NCI-H2081 (cell line): ENCODE results near the gene CCNA2.

Experiments
- DNase-seq, 2 experiments: peaks; one replicate each; lab custom pipeline; 2025; lab: John Stamatoyannopoulos, UW

The CCNA2 gene

DNA sequence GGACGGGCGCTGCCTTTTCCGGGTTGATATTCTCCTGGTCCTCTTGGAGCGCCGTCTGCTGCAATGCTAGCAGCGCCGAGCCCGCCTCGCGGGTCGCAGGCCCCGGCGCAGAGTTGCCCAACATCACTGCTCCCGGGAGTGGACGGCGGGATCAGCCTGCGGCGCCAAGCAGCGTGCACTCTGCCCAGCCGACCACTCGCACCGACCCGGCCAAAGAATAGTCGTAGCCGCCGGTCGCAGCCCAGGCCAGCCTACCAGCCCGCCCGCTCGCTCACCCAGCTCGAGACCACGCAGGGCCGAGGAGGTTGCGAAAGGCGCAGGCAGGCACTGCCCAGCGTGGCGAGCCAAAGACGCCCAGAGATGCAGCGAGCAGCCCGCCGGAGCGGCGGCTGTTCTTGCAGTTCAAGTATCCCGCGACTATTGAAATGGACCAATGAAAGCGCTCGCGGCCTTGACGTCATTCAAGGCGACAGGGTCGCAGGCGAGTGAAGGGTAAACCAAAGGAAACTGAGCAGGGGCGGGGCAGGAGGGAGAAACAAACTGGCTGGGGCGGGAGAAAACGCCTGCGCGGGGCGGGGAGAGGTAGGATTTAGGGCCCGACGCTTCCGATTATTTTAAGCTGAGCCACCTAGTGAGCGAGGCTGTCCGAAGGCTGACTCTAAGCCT is at the start of gene CCNA2:
Gene CCNA2 (minus strand): TSS at position 379 of the 666 bp plus-strand sequence. CDS start 255 bp downstream, at position 124.
- peak; percentile 90 to 94 for DNase-seq

DNA sequence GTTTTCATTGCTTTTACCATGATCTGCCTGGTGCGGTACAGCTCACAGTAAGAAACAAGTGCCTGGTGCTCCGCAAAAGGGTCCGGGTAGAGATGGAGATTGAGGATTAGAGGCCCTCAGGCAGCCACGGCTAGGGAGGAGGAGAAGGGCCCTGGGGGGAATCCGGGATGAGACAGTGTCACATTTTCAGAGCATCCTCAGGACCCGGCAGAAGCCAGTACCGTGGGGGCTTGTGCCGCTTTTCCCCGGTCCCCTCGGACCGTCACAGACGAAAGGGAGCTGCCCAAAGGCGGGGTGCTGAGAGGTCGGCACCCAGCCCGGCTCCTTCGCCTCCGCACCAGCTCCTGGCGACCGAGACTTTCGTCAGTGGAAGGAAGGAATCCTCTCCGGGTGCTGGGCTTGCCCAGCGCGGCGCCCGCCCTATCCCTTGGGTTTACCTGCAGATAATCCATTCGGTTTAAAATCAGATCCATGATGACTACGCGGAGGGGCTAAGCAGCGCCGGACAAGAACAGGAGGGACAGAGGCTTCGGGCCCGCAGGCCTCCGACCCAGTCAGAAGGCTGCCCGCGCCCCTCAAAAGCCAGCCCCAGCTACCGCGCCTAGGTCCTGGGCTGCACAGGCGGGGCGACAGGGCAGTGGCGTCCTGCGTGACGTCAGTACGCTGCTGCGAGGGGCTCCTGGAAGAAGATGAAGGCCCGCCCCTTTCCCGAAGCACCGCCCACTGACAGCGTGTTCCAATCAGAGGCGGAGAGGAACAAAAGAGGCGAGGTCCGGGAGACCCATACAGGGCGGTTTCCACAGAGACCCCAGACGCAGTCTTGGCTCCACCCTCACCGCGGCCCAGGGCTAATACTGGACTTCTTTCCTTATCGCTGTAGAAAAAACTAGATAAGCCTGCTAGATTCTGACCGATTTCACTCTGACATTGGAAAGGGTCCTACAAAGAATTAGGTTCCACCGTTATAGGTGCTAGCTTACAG is 46.4 kb upstream of the CCNA2 start, which contains the start of gene BBS7:
Gene BBS7 (minus strand): TSS at position 634 of the 982 bp plus-strand sequence. CDS start 161 bp downstream, at position 473.
- DNase-seq = peak; percentile 94

DNA sequence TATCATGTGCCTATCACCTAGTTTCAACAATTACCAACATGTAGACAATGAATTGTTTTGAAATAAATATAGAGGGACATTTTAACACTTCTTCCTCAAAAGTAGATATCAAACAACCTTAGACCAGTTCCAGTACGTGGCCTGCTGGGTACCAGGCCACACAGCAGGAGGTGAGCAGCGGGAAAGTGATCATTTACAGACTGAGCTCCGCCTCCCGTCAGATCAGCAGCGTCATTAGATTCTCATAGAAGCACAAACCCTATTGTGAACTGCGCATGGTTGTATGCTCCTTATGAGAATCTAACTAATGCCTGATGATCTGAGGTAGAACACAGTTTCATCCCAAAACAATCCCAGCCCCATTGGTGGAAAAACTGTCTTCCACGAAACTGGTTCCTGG is 40.1 kb upstream of the CCNA2 start:
- no peak for DNase-seq

DNA sequence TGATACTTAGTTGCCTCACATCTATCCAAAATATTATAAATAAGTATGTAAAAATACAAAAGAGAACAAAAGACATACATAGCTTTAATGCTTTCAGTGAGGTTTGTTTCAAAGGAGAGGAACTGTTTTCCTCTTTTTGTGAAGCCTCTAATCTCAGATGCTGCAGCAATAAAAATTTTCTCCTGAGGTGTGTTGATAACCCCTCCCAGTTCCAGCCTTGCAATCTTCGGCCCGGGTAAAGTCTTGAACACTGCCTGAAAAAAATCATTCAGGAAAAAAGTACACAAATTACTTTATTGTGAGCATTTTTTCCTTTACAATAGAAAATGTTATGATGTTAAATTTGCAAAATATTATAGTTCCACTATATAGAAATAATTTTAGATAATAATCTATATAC is 37.7 kb upstream of the CCNA2 start:
- no peak for DNase-seq

DNA sequence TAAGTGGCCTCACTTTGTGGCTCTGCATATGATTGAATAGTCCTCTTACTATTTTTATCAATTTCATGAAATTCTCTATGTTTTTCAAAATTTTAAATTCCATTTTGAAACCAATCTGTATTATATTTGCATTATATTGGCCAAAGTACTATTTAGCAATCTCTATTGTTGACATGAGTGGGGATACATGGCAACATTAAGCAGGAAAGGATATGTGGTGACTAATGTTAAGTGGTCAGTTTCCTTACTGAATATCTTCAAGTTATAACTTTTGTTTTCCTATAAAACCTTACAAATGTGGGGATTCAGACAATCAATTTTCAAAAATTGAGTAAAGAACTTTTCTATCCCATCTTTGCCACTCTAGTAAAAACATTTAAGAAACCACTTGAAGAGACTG is 36.4 kb upstream of the CCNA2 start:
- DNase-seq = no peak

DNA sequence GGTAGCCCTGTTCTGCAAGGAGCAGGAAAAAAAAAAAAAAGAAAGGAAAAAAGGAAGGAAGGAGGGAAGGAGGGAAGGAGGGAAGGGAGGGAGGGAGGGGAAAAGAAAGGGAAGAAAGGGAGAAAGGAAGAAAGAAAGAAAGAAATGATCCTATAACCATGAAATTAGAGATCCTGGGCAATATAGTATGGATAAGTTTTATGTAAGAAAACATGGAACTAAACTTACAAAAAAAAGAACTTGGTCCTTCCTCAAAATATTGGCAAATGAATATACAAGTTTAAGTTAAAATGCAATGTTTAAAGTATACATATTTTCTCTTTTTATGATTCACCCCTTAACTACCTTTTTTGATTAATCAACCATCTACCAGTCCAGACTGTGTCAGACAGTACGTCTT is 27.7 kb upstream of the CCNA2 start:
- no peak for DNase-seq

DNA sequence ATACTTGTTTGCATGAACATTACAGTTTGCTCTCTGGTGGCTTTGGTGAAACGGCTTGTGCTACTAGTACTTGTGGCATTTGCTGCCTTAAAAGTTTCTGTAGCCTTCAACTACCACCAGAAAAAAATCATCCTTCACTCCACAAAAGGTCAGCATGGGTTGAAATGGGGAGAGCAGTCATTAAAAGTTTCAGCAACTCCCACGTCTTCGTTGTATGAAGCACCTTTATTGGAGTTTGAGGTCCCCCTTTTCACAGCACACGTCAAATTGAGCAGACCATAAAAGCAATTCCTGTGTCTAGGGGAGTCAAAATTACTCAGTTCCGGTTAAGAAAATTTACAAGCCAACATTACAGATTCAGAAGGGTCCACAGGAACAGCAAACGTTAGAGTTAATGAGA is 23.0 kb upstream of the CCNA2 start:
- DNase-seq = no peak

DNA sequence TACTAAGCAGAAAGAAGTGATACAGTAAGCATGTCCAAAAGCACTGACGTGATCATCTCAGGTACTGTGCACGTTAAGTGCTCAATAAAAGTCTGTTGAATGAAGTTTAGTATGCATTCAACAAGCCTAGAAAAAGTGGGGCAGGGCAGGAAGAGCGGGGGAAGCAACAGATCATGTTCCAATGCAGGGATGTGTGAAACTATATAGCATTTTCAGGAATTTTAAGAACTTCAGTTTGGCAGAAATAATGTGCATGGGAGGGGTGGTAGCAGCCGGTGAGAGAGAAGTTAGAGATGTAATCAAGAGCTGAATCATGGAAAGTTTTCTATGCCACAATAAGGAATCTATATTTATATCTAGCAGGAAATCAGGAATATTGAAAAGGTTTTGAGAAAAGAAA is 19.2 kb upstream of the CCNA2 start:
- DNase-seq = no peak

DNA sequence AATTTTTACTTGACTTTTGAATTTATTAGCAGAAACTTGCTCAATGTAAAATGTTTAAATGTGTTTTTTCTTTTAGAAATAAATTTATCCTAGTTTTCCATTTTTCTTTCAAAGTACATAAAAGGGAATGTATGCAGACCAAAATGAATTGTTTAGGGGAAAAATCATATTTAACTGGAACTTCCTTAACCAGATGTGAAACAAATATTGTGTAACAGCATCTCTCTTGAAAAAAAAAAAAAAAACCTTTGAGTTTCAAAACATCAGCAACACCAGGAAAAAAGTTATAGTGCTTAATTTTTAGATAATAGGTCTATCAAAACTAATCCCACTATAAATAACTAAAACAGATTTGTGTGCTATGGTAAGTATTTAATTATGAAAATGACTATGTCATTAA is 14.5 kb upstream of the CCNA2 start:
- no peak for DNase-seq

DNA sequence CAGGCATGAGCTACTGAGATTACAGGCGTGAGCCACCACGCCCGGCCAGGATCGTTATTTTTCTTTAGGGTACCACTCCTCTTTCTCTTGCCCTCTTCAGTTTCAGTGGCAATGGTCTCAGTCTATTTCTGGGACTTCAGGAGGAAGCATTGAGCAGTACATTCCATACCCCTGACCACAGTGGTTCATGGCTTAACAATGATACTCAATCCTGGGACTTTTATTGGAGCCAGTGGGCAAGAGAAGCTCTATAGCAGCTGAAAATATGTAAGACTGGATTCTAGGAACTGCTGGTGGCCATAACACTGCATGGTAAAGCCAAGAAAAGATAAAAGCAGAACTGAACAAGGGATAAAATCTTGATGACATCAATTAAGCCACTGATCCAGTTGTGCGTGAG is 5.8 kb upstream of the CCNA2 start:
- DNase-seq = no peak

DNA sequence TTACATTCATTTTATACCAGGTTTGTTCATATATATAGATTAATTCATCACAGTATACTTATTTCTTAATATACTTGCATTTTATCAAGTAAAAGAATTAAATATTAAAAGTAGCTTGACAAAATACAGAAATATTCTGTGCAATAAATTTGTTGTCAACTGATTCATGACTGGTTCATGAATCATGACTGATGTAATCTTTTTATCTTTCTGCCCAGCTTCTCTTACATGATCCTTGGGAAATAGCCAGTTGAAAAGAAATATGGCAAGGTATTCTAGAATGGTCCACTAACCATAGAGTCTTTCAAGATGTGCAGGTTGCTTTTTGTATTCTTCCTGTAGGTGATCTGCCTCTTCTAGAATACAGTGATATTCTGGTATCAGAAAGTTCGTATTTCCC is 4.2 kb upstream of the CCNA2 start:
- no peak for DNase-seq

DNA sequence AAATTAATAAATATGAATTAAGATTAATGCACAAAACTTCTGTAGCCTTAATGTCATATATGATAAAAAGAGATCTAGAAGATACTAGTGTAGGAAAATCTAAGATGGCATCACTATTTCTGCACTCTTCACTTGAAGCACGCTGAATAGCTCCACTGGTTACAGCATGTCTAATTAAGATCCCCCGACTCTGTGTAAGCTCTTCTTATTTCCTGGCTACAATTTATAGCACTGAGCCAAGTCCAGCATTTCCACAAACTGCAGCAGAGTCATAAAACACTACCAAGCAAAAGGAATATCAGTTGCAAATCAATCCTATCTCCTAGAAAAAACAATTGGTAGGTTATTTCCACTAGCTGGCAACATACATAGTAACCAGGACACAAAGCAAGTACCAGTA is 1.3 kb upstream of the CCNA2 start:
- DNase-seq = no peak

DNA sequence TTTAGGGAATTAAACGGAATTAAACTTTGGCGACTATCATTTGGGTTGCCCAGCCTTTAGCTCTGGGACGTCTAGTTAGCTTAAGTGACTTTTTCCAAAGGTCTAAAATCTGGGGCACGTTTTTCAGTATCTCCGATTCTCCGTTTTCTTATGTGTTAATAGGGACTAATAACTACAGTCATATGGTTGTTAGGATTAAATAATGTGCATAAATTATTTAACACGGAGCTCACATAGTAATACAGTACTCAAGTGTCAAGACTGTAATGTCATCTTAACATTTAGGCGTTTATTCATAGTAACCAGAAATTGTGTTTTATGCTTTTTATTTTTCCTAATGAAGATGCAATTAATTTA is 466 bp upstream of the CCNA2 start:
- no peak for DNase-seq

DNA sequence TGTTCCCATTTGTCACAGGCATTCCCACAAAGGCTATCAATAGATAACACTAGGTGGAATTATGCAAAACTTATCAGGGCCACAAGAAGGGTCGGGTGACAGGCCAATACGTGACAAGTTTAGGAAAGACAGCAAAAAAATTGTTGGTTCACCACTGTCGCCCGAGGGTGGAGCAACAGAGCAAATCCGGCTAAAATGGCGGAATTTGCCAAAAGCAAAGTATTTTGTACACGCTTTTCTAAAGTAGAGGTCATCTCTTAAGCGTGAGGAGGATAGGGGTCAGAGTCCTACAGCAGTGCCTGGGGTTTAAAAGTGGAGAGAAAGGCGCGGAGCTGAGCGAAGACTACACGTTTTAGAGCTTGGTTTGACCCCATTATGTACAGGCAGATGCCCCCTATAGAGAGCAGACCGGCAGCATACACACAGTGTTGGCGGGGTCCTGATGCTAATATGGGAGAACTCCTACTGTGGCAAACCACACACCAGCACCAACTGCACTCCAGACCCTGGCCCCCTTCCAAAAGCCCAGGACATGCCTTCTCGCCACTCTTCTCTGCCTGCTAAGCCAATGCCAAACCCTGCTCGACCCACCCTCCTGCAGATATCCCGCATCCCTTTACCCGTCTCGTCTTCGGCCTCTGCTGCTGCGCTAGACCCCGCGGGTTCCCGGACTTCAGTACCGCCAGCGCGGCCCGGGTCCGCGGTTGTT is 733 bp downstream of the CCNA2 start:
- peak; percentile 1 to 52 for DNase-seq

DNA sequence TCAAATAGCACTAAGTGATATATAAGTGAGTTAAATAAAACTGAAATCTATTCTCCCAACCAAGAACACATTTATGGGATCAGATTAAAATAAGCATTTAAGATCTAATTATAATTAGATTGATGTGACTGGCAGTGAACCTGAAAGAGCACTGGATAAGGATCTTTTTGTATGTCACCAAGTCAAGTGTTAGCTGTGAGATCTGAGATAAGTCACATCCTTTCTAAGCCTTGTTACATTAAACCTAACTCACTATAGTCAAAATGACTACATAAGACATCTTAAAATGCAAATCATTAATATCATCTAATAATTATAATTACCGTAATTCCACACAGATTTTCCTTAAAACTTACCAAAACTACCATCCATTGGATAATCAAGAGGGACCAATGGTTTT is 1.6 kb downstream of the CCNA2 start:
- no peak for DNase-seq

DNA sequence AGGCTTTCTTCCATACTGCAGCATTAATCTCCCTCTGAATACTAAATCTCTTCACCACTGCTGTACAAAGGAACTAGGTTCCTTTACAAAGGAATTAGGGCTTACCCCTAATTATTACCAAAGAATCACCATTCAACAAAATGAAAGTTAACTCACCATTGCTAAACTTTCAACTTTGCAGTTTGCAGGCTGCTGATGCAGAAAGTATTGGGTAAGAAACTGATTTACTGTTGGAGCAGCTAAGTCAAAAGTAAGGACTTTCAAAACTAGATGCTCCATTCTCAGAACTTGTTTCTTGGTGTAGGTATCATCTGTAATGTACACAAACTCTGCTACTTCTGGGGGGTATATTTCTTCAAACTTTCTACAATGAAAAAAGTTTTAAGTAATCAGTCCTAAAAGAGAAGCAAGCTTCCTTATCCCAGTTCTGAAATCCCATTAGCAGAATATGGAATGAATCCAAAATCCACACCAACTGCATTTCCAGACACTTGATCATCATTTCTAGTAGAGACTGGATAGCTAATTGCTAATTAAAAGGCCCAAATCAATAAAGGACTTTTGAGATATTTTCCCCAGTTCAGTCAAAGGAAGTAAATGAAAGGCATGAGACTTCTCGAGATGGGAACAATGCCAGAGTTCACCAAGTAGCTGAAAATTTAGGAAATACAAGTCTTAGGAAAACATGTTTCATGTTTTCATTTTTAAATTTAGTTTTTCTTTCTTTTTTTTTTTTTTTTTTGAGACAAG is 4.3 kb downstream of the CCNA2 start:
- no peak for DNase-seq

DNA sequence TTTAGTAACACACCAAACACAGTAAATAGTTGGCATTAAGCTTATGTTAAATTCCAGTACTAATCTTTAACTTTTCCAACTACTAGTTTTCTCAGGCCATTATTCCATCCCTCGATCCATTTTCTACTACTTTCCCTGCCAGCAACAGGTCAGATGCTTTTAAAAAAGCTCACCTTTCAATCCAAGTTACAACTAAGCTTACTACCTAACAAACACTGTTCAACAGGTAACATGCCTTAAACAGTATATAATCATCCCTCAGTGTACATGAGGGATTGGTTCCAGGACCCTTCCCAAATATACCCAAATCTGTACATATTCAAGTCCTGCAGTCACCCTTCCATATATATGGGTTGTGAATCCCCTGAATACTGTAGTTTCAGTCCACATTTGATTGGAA is 5.5 kb downstream of the CCNA2 start:
- no peak for DNase-seq

DNA sequence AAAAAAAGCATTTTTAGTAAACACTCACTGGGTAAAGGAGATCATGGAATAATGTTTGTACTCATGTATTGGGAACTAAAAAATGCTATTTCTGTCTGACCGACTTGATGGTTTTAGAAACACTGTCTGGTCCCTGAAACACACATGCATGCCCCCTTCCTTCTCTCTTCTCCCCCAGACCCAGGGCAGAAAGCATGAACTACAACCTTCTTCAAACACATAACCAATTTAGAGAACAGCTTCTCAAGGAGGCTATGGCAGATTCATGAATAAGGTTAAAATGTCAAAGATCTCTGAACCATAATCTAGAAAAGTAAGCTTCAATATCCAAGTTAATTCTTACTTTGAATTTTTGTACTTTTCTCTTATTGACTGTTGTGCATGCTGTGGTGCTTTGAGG is 6.0 kb downstream of the CCNA2 start:
- no peak for DNase-seq

DNA sequence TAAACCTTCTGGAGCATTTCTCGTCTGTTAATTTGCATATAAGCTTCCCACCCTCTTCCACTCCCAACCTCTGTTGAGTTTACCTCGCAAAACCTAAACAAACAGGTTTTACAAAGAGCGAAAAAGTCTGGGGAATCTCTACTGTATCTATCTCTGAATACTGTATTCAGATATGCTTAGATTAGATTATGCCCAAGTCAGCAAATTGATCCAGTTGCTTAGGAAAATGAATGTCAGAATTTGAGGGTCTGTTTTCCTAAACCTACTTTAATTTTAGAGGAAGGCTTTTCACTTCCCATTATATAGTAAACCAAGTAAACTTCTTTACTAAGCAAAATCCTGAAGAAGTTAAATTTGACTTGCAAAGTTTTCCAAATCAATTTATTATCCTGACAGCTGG is 6.7 kb downstream of the CCNA2 start:
- DNase-seq = no peak

DNA sequence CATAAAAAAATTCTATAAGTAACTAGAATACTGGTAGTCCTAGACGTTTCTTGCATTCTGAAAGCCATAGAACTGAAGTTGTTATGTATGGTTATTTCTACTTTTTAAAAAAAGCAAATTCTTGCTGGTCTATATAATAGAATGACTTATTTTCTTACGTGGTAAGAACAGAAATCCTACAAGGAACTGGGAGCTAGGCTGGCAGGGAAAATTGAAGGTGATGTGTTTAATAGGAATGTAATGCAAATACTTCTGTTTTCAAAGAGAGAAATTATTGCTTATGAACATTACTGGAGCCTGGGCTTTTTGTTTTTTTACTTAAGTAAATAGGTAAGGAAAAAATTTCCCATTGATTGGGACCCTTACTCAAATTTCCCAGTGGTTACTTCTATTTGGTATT is 8.9 kb downstream of the CCNA2 start:
- no peak for DNase-seq

DNA sequence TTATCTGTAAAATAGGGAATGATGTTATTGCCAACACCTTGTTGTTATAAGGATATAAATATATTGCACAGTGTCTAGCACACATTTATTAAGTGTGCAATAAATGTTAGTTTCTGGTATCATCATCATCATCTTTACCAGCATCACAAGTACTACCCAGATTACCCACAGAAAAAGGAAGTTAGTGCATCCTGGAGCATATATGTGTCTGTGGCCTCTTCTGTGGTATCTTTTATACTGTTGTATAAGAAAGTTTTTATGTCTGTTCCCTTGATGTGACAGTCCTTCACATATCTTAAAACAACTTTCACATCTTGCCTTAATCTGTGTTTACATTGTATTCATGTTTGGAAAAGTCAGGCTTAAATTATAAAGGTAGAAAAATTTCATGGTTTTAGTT is 12.6 kb downstream of the CCNA2 start:
- no peak for DNase-seq

DNA sequence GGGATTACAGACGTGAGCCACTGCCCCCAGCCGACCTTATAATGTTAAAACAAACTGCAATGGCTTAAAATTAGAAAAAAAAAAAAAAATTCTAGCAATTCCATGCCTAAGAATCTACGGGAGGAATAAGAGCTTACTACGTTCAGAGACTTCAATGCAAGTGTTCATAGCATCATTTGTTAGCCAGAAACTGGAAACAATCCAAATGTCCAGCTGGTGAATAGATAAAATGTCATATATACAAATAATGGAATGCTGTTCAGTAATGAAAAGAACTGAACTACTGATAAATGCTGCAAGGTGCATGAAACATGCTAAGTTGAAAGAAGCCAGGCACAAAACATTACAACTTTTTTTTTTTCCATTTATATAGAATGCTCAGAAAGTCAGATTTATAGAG is 17.3 kb downstream of the CCNA2 start:
- DNase-seq = no peak
